Measurements from ENCODE around the gene RGS19.

GRCh38 chr20:64095927-64096326, 16.6 kb upstream of the RGS19 start:
- TF ChIP-seq ZNF384 (IDR thresholded peaks at IDR 0.05) (no peak), SP1 (IDR thresholded peaks at IDR 0.05) (no peak), FOXA1 (IDR thresholded peaks at IDR 0.05) (no peak), LEF1 (IDR thresholded peaks at IDR 0.05; ENCODE audit: borderline replicate concordance) (no peak), BHLHE40 (IDR thresholded peaks at IDR 0.05; ENCODE audit: borderline replicate concordance) (no peak)

All from HEK293T (cell line).